Neutrophil (primary cell): ENCODE results near the gene CCDC160.
"Not testable (repeated sequence)": the region's sequence is repeated elsewhere in the genome, so short reads cannot be mapped to it uniquely, and the experiment has no call there.

Experiments used
- H3K27ac ChIP-seq: fragments of 200-600 bp; sonication (generic); 2 replicates; pipeline ENCODE4 v1.5.1; 2016; ENCODE audit warnings: mild to moderate bottlenecking, moderate library complexity
- H3K27me3 ChIP-seq: fragments of 200-600 bp; sonication (generic); 2 replicates; pipeline ENCODE4 v1.6.0; 2016; ENCODE audit warnings: mild to moderate bottlenecking
- H3K36me3 ChIP-seq: fragments of 200-600 bp; sonication (generic); 2 replicates; pipeline ENCODE4 v1.5.1; 2017
- H3K4me1 ChIP-seq, 2 experiments: fragments of 200-600 bp in 1 of 2; sonication (generic) in 1 of 2; 1 replicate in 1 of 2; 2 replicates in 1 of 2; pipeline versions ENCODE4 v1.5.1 to v1.6.1; 2013 to 2016; ENCODE audit warnings: low read depth in 1 of 2, low read length in 1 of 2, mild to moderate bottlenecking in 1 of 2, moderate library complexity in 1 of 2; ENCODE audit not compliant: control insufficient read depth in 1 of 2, insufficient read depth in 1 of 2
- H3K4me3 ChIP-seq, 2 experiments: fragments of 200-600 bp in 1 of 2; sonication (generic) in 1 of 2; 1 replicate in 1 of 2; 2 replicates in 1 of 2; pipeline ENCODE4 v1.5.1; 2013 to 2016; ENCODE audit warnings: low read depth in 1 of 2, low read length in 1 of 2, mild to moderate bottlenecking in 1 of 2, moderate library complexity in 1 of 2
- H3K9me3 ChIP-seq: fragments of 200-600 bp; sonication (generic); 2 replicates; pipeline ENCODE4 v1.5.1; 2016
- TF ChIP-seq, protein P1 (sequence below): fragments of 200-600 bp; sonication (generic); IDR thresholded peaks from 2 replicates; pipeline ENCODE4 v1.5.1; 2016; ENCODE audit warnings: antibody characterized with exemption

The CCDC160 gene

DNA sequence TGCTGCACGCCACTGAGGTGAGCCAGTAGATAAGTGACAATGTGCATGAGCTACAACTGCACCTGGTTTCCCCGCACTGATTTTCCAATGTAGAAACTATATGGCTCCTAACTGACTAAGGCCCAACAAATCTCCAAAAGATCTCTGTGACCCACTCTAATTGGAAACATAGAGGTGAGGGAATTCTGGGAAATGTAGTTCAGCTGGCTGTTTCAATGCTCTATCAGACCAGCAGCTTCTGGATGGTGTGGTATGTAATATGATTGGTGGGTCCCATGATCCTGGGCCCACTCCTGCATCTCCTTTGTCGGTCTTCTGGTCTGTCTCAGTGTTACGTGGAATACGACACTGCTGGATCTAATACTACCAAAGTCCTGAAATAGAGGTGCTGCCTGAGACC lies 18.6 kb downstream of the CCDC160 start:
- Histone ChIP-seq H3K4me3 (no peak overlapping the region), H3K36me3 (no peaks in the 10 kb centered on the region), H3K9me3 (no peaks in the 10 kb centered on the region), H3K27ac (no peak overlapping the region), H3K27me3 (no peaks in the 10 kb centered on the region), H3K4me1 (no peaks in the 10 kb centered on the region)
- TF ChIP-seq, protein P1, sequence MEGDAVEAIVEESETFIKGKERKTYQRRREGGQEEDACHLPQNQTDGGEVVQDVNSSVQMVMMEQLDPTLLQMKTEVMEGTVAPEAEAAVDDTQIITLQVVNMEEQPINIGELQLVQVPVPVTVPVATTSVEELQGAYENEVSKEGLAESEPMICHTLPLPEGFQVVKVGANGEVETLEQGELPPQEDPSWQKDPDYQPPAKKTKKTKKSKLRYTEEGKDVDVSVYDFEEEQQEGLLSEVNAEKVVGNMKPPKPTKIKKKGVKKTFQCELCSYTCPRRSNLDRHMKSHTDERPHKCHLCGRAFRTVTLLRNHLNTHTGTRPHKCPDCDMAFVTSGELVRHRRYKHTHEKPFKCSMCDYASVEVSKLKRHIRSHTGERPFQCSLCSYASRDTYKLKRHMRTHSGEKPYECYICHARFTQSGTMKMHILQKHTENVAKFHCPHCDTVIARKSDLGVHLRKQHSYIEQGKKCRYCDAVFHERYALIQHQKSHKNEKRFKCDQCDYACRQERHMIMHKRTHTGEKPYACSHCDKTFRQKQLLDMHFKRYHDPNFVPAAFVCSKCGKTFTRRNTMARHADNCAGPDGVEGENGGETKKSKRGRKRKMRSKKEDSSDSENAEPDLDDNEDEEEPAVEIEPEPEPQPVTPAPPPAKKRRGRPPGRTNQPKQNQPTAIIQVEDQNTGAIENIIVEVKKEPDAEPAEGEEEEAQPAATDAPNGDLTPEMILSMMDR, result no peak

DNA sequence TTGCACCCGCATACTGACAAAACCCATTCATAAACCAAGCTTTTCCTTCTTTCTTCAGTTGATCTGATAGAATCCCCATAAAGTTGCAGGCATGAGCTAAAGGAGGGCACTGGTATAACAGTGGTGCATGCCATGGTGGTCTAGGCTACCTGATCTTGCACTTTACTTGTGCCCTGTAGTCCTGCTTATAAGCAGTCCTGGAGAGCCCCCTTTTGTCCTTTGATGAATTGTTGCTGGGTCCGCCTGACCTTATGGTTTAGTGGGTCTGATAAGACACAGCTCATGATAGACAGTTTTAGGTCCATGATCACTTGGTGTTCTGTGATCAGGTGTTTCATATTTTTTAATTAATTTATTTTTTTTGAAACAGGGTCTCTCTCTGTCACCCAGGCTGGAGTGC lies 19.7 kb downstream of the CCDC160 start:
- H3K27ac ChIP-seq, result no peak overlapping the region
- H3K9me3 ChIP-seq, result no peaks in the 10 kb centered on the region
- H3K36me3 ChIP-seq, result no peaks in the 10 kb centered on the region
- no peaks in the 10 kb centered on the region for H3K4me1 ChIP-seq
- TF ChIP-seq, protein P1, result no peak
- H3K4me3 ChIP-seq, result no peak overlapping the region
- H3K27me3 ChIP-seq, result no peaks in the 10 kb centered on the region

- Histone ChIP-seq H3K4me3 (no peak overlapping the region), H3K4me1 (no peaks in the 10 kb centered on the region), H3K9me3 (no peaks in the 10 kb centered on the region), H3K27ac (no peak overlapping the region), H3K36me3 (no peaks in the 10 kb centered on the region), H3K27me3 (no peaks in the 10 kb centered on the region)
- TF ChIP-seq, protein P1, result no peak
These were observed 21.2 kb downstream of the CCDC160 start for GRCh38 chrX:134258202-134258601.

GRCh38 chrX:134285934-134286333 lies 49.0 kb downstream of the CCDC160 start:
- H3K4me1 ChIP-seq, H3K27me3 ChIP-seq, H3K36me3 ChIP-seq, H3K9me3 ChIP-seq, H3K4me3 ChIP-seq, H3K27ac ChIP-seq: not testable (repeated sequence)

DNA sequence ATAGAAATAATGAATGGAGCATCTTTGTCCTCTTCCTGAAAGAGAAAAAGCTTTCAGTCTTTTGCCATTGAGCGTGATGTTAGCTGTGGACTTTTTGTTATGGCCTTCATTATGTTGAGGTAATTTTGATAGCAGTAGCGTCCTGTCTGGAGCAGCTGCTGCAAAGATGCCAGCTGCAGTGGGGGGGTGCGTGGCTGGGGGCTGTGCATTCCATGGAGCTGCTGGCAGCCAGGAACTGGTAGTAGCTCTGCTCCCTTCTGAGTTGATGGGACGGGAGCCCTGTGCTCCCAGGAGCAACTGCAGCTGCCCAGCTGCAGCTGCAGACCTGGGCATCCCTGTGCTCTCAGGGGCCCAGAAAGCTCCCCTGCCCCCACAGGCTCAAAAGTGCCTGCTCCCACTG lies 50.4 kb downstream of the CCDC160 start:
- no peak overlapping the region for H3K4me3 ChIP-seq
- no peaks in the 10 kb centered on the region for H3K27me3 ChIP-seq
- no peaks in the 10 kb centered on the region for H3K9me3 ChIP-seq
- no peaks in the 10 kb centered on the region for H3K4me1 ChIP-seq
- no peaks in the 10 kb centered on the region for H3K36me3 ChIP-seq
- TF ChIP-seq, protein P1, result no peak
- no peak overlapping the region for H3K27ac ChIP-seq

- TF ChIP-seq, protein P1, result no peak
- no peaks in the 10 kb centered on the region for H3K9me3 ChIP-seq
- no peaks in the 10 kb centered on the region for H3K4me1 ChIP-seq
These were observed 57.6 kb downstream of the CCDC160 start for GRCh38 chrX:134294548-134294947.

More at GRCh38 chrX:134294548-134294947, 57.6 kb downstream of the CCDC160 start:
- no peak overlapping the region for H3K27ac ChIP-seq
- H3K4me3 ChIP-seq, result no peak overlapping the region
- no peaks in the 10 kb centered on the region for H3K27me3 ChIP-seq
- no peaks in the 10 kb centered on the region for H3K36me3 ChIP-seq
